HEK293T (cell line): Measurements from ENCODE around the gene ZNF587.

ENCODE experiments used
- BHLHE40 ChIP-seq: fragments of 450-650 bp; IDR thresholded peaks from 2 replicates; pipeline ENCODE4 v1.6.1; 2016; ENCODE audit warnings: mild to moderate bottlenecking, moderate library complexity, borderline replicate concordance
- FOXK2 ChIP-seq: fragments of 450-650 bp; IDR thresholded peaks from 2 replicates; pipeline ENCODE4 v1.6.1; 2016; ENCODE audit warnings: mild to moderate bottlenecking

DNA sequence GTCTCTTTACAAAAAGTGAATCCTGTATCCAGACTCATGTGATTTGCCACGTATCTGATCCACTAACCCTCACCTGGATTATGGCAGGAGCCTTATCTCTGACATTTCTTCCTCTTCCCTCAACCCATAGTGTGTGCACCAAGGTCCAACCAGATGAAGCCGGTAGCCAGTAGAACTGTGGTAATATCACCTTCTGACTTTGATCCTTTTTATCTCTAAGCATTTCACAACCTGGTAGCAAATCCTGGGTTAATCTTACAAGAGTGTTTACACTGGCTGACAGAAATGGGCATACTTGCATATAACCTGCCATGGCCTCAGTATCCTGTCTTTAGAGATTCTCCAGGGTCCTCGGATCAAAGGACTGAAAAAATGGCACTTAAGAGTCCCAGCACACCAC is 64.9 kb downstream of the ZNF587 start:
- TF ChIP-seq BHLHE40 (no peak), FOXK2 (no peak)
